Measurements from ENCODE around the gene ABCA4. TPM values are rescaled to one million over a fixed set of nuclear protein-coding genes. Genes with fewer than 3 reads are reported as not detected.
"Not testable (repeated sequence)": the region's sequence is repeated elsewhere in the genome, so short reads cannot be mapped to it uniquely, and the experiment has no call there.

ABCA4 gene
- 0.22 TPM in 1 of 2 replicates, not detected in the other for total RNA-seq (2012; rRNA removed)

- H3K4me3 ChIP-seq (ENCODE audit: low read length) = no peak within 1 kb of the TSS
- H3K27me3 ChIP-seq (ENCODE audit: control insufficient read depth, insufficient read depth, low read length) = peaks cover 18% of the 10 kb centered on the region
- no peaks in the 10 kb centered on the region for H3K36me3 ChIP-seq (ENCODE audit: insufficient read depth, low read length)
- no peak within 1 kb of the TSS for H3K4me2 ChIP-seq (ENCODE audit: low read length)
- H3K4me1 ChIP-seq (ENCODE audit: control insufficient read depth, insufficient read depth, low read length) = peaks cover under 1% of the 10 kb centered on the region
- no peak within 1 kb of the TSS for H3K9ac ChIP-seq (ENCODE audit: low read depth, low read length)
- H3K9me3 ChIP-seq (replicated peaks; ENCODE audit: low read length) = no peaks in the 10 kb centered on the region
Observed at GRCh38 chr1:94120991-94121390, at the start of gene ABCA4. Gene ABCA4, minus strand, starts transcription at chr1:94121148. Its CDS starts 103 bp downstream, at chr1:94121045.

- Histone ChIP-seq H3K27me3 (ENCODE audit: control insufficient read depth, insufficient read depth, low read length) (no peaks in the 10 kb centered on the region), H3K4me1 (ENCODE audit: control insufficient read depth, insufficient read depth, low read length) (no peaks in the 10 kb centered on the region), H3K4me2 (ENCODE audit: low read length) (no peak overlapping the region), H3K4me3 (ENCODE audit: low read length) (no peak overlapping the region), H3K9ac (ENCODE audit: low read depth, low read length) (no peak overlapping the region), H3K9me3 (replicated peaks; ENCODE audit: low read length) (no peaks in the 10 kb centered on the region), H3K36me3 (ENCODE audit: insufficient read depth, low read length) (peaks cover 48% of the 10 kb centered on the region)
Observed at GRCh38 chr1:94169126-94169525, 48.2 kb upstream of the ABCA4 start.

GRCh38 chr1:94165843-94166242 lies 44.9 kb upstream of the ABCA4 start:
- H3K4me1 ChIP-seq (ENCODE audit: control insufficient read depth, insufficient read depth, low read length) = peaks cover 4% of the 10 kb centered on the region
- no peaks in the 10 kb centered on the region for H3K9me3 ChIP-seq (replicated peaks; ENCODE audit: low read length)
- H3K4me3 ChIP-seq (ENCODE audit: low read length) = no peak overlapping the region
- no peak overlapping the region for H3K4me2 ChIP-seq (ENCODE audit: low read length)
- H3K27me3 ChIP-seq (ENCODE audit: control insufficient read depth, insufficient read depth, low read length) = no peaks in the 10 kb centered on the region
- H3K9ac ChIP-seq (ENCODE audit: low read depth, low read length) = no peak overlapping the region
- H3K36me3 ChIP-seq (ENCODE audit: insufficient read depth, low read length) = peaks cover 17% of the 10 kb centered on the region

GRCh38 chr1:94164885-94165284 lies 43.9 kb upstream of the ABCA4 start:
- not testable (repeated sequence) for H3K36me3 ChIP-seq (ENCODE audit: insufficient read depth, low read length); H3K27me3 ChIP-seq (ENCODE audit: control insufficient read depth, insufficient read depth, low read length); H3K4me1 ChIP-seq (ENCODE audit: control insufficient read depth, insufficient read depth, low read length); H3K4me3 ChIP-seq (ENCODE audit: low read length); H3K4me2 ChIP-seq (ENCODE audit: low read length); H3K9me3 ChIP-seq (replicated peaks; ENCODE audit: low read length); H3K9ac ChIP-seq (ENCODE audit: low read depth, low read length)

- not testable (repeated sequence) for H3K9me3 ChIP-seq (replicated peaks; ENCODE audit: low read length); H3K9ac ChIP-seq (ENCODE audit: low read depth, low read length); H3K4me2 ChIP-seq (ENCODE audit: low read length); H3K4me1 ChIP-seq (ENCODE audit: control insufficient read depth, insufficient read depth, low read length); H3K4me3 ChIP-seq (ENCODE audit: low read length); H3K36me3 ChIP-seq (ENCODE audit: insufficient read depth, low read length); H3K27me3 ChIP-seq (ENCODE audit: control insufficient read depth, insufficient read depth, low read length)
Observed at GRCh38 chr1:94164121-94164520, 43.2 kb upstream of the ABCA4 start.

- H3K4me2 ChIP-seq (ENCODE audit: low read length); H3K4me1 ChIP-seq (ENCODE audit: control insufficient read depth, insufficient read depth, low read length); H3K9me3 ChIP-seq (replicated peaks; ENCODE audit: low read length); H3K27me3 ChIP-seq (ENCODE audit: control insufficient read depth, insufficient read depth, low read length); H3K9ac ChIP-seq (ENCODE audit: low read depth, low read length); H3K36me3 ChIP-seq (ENCODE audit: insufficient read depth, low read length); H3K4me3 ChIP-seq (ENCODE audit: low read length): not testable (repeated sequence)
Observed at GRCh38 chr1:94163249-94163648, 42.3 kb upstream of the ABCA4 start.

GRCh38 chr1:94160811-94161210 lies 39.9 kb upstream of the ABCA4 start:
- no peak overlapping the region for H3K4me2 ChIP-seq (ENCODE audit: low read length)
- H3K36me3 ChIP-seq (ENCODE audit: insufficient read depth, low read length) = no peaks in the 10 kb centered on the region
- peaks cover 8% of the 10 kb centered on the region for H3K4me1 ChIP-seq (ENCODE audit: control insufficient read depth, insufficient read depth, low read length)
- no peaks in the 10 kb centered on the region for H3K27me3 ChIP-seq (ENCODE audit: control insufficient read depth, insufficient read depth, low read length)
- no peaks in the 10 kb centered on the region for H3K9me3 ChIP-seq (replicated peaks; ENCODE audit: low read length)
- no peak overlapping the region for H3K4me3 ChIP-seq (ENCODE audit: low read length)
- H3K9ac ChIP-seq (ENCODE audit: low read depth, low read length) = no peak overlapping the region

- no peaks in the 10 kb centered on the region for H3K36me3 ChIP-seq (ENCODE audit: insufficient read depth, low read length)
- no peaks in the 10 kb centered on the region for H3K27me3 ChIP-seq (ENCODE audit: control insufficient read depth, insufficient read depth, low read length)
- peaks cover 7% of the 10 kb centered on the region for H3K4me1 ChIP-seq (ENCODE audit: control insufficient read depth, insufficient read depth, low read length)
- H3K9me3 ChIP-seq (replicated peaks; ENCODE audit: low read length) = no peaks in the 10 kb centered on the region
- H3K4me2 ChIP-seq (ENCODE audit: low read length) = no peak overlapping the region
- no peak overlapping the region for H3K4me3 ChIP-seq (ENCODE audit: low read length)
- no peak overlapping the region for H3K9ac ChIP-seq (ENCODE audit: low read depth, low read length)
Observed at GRCh38 chr1:94156096-94156625, 35.2 kb upstream of the ABCA4 start.

- H3K4me1 ChIP-seq (ENCODE audit: control insufficient read depth, insufficient read depth, low read length) = no peaks in the 10 kb centered on the region
Observed at GRCh38 chr1:94154989-94155388, 34.0 kb upstream of the ABCA4 start.

GRCh38 chr1:94153133-94153532 lies 32.2 kb upstream of the ABCA4 start:
- Histone ChIP-seq H3K9ac (ENCODE audit: low read depth, low read length) (no peak overlapping the region), H3K4me1 (ENCODE audit: control insufficient read depth, insufficient read depth, low read length) (no peaks in the 10 kb centered on the region), H3K27me3 (ENCODE audit: control insufficient read depth, insufficient read depth, low read length) (no peaks in the 10 kb centered on the region), H3K4me3 (ENCODE audit: low read length) (no peak overlapping the region), H3K9me3 (replicated peaks; ENCODE audit: low read length) (no peaks in the 10 kb centered on the region), H3K4me2 (ENCODE audit: low read length) (no peak overlapping the region), H3K36me3 (ENCODE audit: insufficient read depth, low read length) (no peaks in the 10 kb centered on the region)

More at GRCh38 chr1:94154989-94155388, 34.0 kb upstream of the ABCA4 start:
- H3K9me3 ChIP-seq (replicated peaks; ENCODE audit: low read length) = no peaks in the 10 kb centered on the region
- no peaks in the 10 kb centered on the region for H3K27me3 ChIP-seq (ENCODE audit: control insufficient read depth, insufficient read depth, low read length)
- H3K4me3 ChIP-seq (ENCODE audit: low read length) = no peak overlapping the region
- no peak overlapping the region for H3K9ac ChIP-seq (ENCODE audit: low read depth, low read length)
- no peaks in the 10 kb centered on the region for H3K36me3 ChIP-seq (ENCODE audit: insufficient read depth, low read length)
- no peak overlapping the region for H3K4me2 ChIP-seq (ENCODE audit: low read length)

- H3K4me3 ChIP-seq (ENCODE audit: low read length); H3K4me1 ChIP-seq (ENCODE audit: control insufficient read depth, insufficient read depth, low read length); H3K9ac ChIP-seq (ENCODE audit: low read depth, low read length); H3K27me3 ChIP-seq (ENCODE audit: control insufficient read depth, insufficient read depth, low read length); H3K36me3 ChIP-seq (ENCODE audit: insufficient read depth, low read length); H3K4me2 ChIP-seq (ENCODE audit: low read length); H3K9me3 ChIP-seq (replicated peaks; ENCODE audit: low read length): not testable (repeated sequence)
Observed at GRCh38 chr1:94149166-94149565, 28.2 kb upstream of the ABCA4 start.

GRCh38 chr1:94146273-94146672 lies 25.3 kb upstream of the ABCA4 start:
- no peaks in the 10 kb centered on the region for H3K27me3 ChIP-seq (ENCODE audit: control insufficient read depth, insufficient read depth, low read length)
- no peaks in the 10 kb centered on the region for H3K9me3 ChIP-seq (replicated peaks; ENCODE audit: low read length)
- no peak overlapping the region for H3K4me2 ChIP-seq (ENCODE audit: low read length)
- no peak overlapping the region for H3K9ac ChIP-seq (ENCODE audit: low read depth, low read length)
- H3K4me3 ChIP-seq (ENCODE audit: low read length) = no peak overlapping the region
- H3K36me3 ChIP-seq (ENCODE audit: insufficient read depth, low read length) = no peaks in the 10 kb centered on the region
- peaks cover 10% of the 10 kb centered on the region for H3K4me1 ChIP-seq (ENCODE audit: control insufficient read depth, insufficient read depth, low read length)
